Embryonic facial prominence (tissue), 1 donor: Measurements from ENCODE around the gene RHOXF1.
"Not testable (repeated sequence)": the region's sequence is repeated elsewhere in the genome, so short reads cannot be mapped to it uniquely, and the experiment has no call there.

Experiments used
- DNase-seq: peaks from one replicate; pipeline ENCODE4 v3.0.0-alpha.2; 2016; ENCODE audit errors: extremely low spot score

RHOXF1 gene

DNA sequence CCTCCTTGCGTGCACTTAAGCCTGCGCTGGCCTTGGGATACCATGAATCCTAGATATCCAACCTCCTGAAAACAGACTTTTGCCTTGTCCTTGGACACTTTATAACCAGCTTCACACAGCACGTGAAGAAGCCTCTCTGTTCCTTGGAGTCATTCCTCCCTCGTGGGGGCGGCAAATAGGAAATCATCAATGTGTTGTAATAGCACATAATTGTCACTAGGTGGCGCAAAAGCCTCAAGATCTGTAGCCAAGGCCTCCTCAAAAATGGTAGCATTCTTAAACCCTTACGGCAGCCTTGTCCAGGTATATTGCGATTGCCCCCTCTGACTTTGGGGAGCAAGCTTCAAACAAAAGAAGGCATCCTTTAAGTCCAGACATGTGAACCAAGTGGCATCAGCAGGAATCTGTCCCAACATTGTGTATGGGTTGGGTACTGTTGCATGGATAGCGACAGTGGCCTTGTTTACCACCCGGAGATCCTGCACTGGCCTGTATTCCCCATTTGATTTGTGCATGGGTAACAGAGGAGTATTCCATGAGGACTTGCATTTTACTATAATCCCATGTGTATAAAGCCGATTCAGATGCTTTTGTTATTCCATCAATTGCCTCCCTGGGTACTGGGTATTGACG is 30.0 kb downstream of the RHOXF1 start:
- not testable (repeated sequence) for DNase-seq

DNA sequence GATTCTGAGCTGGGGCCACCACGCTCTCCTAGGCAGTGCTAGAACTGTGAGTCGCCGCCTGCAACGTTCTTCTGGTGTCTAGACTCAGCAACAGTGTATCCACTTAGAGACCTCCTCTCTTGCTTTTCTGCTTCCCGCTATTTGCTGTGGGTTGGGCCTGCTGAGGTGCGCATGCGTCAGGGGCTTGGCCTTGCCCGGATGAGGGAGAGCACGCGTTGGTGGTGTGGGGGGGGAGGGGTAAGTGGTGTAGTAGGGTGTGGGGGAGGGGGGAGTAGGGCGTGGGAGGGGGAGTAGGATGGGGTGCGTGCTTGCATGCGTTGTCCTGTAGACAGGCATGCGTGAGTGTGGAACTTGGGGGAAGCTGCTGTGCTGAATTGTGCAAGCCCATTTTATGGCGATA is 38.1 kb downstream of the RHOXF1 start, which contains the start of gene RHOXF2B:
RHOXF2B (minus strand) TSS at position 101 of the 400 bp plus-strand sequence. CDS start 138 bp downstream, outside the sequence.
- DNase-seq, result not testable (repeated sequence)

DNA sequence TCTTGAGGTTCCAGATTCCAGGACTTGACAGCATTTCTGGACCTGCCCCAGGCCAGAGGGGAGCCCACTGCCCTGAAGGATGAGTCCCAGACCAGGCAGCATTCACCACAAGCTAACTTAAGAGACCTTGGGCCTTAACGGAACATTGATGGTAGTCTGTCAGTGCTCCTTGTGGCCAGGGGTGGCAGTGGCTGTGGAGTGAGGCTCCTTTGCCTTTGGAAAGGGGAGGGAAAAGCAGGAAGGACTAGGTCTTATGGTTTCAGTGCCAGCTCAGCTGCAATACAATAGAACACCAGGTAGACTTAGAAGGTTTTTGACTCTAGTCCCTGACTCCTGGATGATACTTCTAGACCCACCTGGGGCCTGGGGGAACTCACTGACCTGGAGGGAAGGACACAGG is 49.5 kb downstream of the RHOXF1 start:
- DNase-seq, result not testable (repeated sequence)
